T-helper 2 cell (primary cell): Measurements from ENCODE around the gene MT1G.
"Not testable (repeated sequence)": the region's sequence is repeated elsewhere in the genome, so short reads cannot be mapped to it uniquely, and the experiment has no call there.

ENCODE experiments used
- DNase-seq, 5 experiments: peaks; one replicate each; pipeline versions ENCODE4 v3.0.0 to v3.0.0-alpha.2; 2012 to 2022

MT1G gene

DNA sequence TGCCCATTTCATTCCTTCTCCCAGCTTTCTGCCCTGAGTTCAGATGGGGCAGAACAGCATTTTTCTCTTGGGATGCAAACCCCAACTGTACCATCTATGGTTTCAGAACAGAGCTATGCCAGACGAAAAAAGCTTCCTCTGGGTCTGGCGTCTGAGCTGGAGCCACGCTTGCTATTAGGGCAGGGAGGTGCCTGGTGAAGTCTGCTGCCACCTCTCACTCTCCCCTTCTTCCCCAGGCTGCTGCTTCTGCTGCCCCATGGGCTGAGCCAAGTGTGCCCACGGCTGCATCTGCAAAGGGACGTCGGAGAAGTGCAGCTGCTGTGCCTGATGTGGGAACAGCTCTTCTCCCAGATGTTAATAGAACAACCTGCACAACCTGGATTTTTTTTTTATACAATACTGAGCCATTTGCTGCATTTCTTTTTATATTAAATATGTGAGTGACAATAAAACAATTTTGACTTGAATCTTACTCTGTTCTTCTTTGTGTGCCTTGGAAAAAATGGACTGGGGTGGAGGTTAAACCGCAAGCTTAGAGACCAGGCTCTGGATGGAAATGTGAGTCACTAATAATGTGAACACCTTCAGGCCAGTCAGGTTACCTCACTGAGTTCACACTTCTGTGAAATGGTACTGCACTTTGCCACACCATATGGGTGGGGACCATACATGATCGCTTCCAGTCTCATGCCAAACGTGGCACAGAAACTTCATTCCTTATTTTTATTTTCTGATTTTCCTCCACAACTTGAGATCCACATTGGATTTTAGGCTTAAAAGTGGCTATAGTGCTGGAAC is 31.1 kb downstream of the MT1G start:
- no peak for DNase-seq

- peak in 1 of 5 experiments; percentile 43 for DNase-seq
Observed at GRCh38 chr16:56635441-56635967, 32.4 kb downstream of the MT1G start.

GRCh38 chr16:56634715-56635440 is 33.0 kb downstream of the MT1G start:
- no peak for DNase-seq

DNA sequence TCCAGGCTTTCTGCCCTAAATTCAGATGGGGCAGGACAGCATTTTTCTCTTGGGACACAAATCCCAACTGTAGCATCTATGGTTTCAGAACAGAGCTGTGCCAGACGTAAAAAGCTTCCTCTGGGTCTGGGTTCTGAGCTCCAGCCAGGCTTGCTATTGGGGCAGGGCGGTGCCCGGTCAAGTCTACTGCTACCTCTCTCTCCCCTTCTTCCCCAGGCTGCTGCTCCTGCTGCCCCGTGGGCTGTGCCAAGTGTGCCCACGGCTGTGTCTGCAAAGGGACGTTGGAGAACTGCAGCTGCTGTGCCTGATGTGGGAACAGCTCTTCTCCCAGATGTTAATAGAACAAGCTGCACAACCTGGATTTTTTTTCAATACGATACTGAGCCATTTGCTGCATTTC is 34.3 kb downstream of the MT1G start:
- DNase-seq = no peak

GRCh38 chr16:56632848-56633365 is 35.0 kb downstream of the MT1G start:
- DNase-seq = no peak

DNA sequence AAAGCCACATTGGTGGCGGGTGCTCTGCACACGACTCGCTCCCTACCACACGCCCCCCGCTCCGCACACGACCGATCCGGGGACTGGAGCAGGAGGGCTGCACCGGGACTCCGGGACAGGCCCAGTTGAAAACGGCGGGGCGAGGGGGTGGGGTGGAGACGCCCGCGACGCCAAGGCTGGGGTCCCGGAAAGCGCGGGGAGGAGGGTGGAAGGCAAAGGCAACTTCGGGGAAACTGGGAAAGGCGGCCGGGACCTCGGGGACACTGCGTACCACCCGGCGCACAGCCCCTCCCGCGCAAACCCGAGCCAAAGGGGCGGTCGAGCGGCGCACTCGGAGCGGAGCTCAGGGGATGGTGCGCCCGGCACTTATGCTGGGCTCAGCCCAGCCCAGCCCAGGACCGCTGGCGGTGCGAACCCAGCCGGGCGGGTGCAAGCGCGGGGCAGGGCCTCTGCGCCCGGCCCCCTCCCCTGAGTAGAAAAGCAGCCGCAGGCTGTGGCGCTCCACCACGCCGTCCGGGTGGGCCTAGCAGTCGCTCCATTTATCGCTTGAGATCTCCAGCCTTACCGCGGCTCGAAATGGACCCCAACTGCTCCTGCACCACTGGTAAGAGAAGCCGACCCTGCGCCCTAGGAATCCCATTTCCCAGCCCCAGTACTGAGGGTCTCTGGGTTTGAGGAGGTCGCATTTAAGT is 35.6 kb downstream of the MT1G start, which contains the start of gene MT1M:
Gene MT1M, plus strand, starts transcription at position 504 of the 692 bp plus-strand sequence. Its CDS starts 73 bp downstream, at position 577.
- no peak for DNase-seq

- no peak for DNase-seq
Observed at GRCh38 chr16:56631832-56632155, 36.1 kb downstream of the MT1G start.

DNA sequence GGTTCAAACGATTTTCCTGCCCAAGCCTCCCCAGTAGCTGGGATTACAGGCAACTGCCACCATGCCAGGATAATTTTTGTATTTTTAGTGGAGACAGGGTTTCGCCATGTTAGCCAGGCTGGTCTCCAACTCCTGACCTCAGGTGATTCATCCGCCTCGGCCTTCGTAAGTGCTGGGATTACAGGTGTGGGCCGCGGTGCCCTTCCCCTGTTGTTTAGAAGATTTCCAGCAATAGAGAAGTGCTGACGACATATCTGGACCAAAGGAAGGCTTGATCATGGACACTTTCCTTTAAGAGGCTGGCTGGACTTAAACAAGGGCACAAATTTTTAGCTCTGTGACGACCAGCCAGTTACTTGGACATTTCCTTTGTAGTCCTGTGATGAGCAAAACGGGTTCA is 36.7 kb downstream of the MT1G start:
- no peak for DNase-seq

- peak in 1 of 5 experiments; percentile 45 for DNase-seq
Observed at GRCh38 chr16:56630134-56630533, 37.7 kb downstream of the MT1G start.

GRCh38 chr16:56629531-56629930 is 38.3 kb downstream of the MT1G start:
- DNase-seq = no peak

DNA sequence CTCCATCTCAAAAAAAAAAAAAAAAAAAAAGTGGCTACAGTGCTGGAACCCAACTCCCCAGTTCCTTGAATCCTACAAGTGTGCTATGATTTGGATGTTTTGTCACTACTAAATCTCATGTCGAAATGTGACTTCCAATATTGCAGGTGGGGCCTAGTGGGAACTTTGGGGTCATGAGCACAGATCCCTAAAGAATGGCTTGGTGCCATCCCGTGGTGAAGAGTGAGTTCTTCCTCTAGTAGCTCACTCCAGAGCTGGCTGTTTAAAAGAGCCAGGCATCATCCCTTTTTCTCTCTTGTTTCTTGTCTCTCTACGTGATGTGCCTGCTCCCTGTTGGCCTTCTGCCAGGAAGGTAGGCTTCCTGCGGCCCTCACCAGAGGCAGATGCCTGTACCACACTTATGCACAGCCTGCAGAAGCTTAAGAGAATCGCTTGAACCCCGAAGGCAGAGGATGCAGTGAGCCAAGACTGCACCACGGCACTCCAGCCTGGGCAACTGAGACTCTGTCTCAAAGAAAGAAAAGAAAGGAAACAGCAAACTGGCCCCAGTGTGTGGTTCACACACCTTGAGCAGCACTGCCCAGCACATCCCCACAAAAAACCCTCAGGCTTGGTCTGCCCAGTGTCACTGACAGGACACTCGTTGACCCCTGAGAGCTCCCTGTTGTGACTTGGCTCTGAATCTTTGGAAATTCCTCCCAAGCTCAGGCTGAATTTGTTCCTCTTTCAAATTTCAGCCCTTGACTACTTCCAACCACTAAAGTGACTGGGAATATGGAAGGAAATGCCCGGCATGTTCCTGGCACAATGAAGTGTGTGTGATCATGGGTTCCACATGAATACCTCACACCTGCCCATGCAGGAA is 39.1 kb downstream of the MT1G start:
- no peak for DNase-seq

DNA sequence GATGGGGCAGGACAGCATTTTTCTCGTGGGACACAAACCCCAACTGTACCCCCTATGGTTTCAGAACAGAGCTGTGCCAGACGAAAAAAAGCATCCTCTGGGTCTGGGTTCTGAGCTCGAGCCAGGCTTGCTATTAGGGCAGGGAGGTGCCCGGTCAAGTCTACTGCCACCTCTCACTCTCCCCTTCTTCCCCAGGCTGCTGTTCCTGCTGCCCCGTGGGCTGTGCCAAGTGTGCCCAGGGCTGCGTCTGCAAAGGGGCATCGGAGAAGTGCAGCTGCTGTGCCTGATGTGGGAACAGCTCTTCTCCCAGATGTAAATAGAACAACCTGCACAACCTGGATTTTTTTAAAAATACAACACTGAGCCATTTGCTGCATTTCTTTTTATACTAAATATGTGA is 41.2 kb downstream of the MT1G start:
- DNase-seq = no peak

DNA sequence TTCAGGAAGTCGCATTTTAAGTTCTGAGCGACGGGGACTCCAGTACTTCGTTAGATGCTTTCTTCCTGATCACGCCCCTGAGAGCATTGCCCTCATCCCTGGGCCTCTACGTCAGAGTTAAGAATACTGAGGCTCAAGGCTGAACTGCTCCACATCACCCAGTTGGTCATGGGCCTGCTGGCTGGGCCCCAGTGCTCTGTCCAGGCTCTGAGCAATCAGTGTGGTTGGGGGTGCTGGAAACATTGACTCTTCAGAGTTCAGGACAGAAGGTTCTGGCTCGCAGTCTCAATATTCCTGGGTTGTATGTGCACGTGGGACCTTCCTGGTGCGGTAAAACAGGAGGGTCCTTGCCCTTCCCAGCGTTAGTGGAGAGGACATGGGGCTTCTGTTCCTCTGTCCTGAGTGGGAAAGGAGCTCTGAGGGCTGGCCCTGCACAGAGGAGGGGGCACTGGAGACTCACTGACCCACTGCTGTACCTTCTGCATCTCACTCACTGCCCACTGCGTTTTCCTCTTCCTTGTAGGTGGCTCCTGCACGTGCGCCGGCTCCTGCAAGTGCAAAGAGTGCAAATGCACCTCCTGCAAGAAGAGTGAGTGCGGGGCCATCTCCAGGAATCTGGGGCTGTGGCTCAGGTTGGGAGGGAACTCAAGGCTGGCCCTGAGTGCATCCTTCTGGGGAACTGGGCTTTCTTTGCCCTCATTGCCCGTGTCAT is 41.8 kb downstream of the MT1G start:
- no peak for DNase-seq

GRCh38 chr16:56625140-56625942 is 42.5 kb downstream of the MT1G start, which contains the start of gene MT1E:
Gene MT1E (plus strand): TSS chr16:56625781. CDS start chr16:56625852, 71 bp downstream.
- peak in 3 of 5 experiments; percentile 15 to 87 (median 42) for DNase-seq

- no peak for DNase-seq
Observed at GRCh38 chr16:56623637-56624036, 44.2 kb downstream of the MT1G start.

DNA sequence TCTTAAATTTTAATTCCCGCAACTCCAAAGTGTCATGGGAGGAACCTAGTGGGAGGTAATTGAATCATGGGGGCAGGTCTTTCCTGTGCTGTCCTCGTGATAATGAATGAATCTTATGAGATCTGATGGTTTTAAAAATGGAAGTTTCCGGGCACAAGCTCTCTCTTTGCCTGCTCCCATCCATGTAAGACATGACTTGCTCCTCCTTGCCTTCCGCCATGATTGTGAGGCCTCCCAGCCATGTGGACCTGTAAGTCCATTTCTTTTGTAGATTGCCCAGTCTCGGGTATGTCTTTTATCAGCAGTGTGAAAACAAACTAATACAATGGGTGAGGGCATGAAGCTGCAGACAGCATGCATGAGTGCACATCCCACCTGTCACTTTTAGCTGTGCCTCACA is 44.7 kb downstream of the MT1G start:
- DNase-seq = not testable (repeated sequence)

GRCh38 chr16:56621665-56622445 is 46.0 kb downstream of the MT1G start:
- DNase-seq = not testable (repeated sequence)

- no peak for DNase-seq
Observed at GRCh38 chr16:56620339-56620897, 47.4 kb downstream of the MT1G start.

DNA sequence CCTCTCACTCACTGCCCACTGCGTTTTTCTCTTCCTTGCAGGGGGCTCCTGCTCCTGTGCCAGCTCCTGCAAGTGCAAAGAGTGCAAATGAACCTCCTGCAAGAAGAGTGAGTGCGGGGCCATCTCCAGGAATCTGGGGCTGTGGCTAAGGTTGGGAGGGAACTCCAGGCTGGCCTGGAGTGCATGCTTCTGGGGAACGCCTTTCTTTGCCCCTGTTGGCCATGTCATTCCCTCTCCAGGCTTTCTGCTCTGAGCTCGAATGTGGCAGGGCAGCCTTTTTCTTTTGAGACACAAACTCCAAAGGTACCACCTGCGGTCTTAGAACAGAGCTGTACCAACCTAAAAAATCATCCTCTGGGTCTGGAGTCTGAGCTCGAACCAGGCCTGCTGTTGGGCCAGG is 49.7 kb downstream of the MT1G start:
- DNase-seq = no peak
